ENCODE data around the gene IL2RG. TPM values are rescaled to one million over a fixed set of nuclear protein-coding genes. Genes with fewer than 3 reads are reported as not detected.

Gene IL2RG
- total and polyA plus RNA-seq, 9 donors = 0.45 to 24.0 (median 1.5) TPM

GRCh38 chrX:71096760-71097032 lies 14.7 kb downstream of the IL2RG start:
- Histone ChIP-seq H3K4me3 (peak overlapping the region; percentile 56), H3K27me3 (no peaks in the 10 kb centered on the region), H3K27ac (peak overlapping the region; percentile 46 to 84), H3K4me1 (ENCODE audit: insufficient read depth) (peaks cover 4% of the 10 kb centered on the region), H3K9me3 (no peaks in the 10 kb centered on the region), H3K36me3 (no peaks in the 10 kb centered on the region)
- TF ChIP-seq POLR2A (IDR thresholded peaks at IDR 0.05) (no peak), EP300 (IDR thresholded peaks at IDR 0.05) (no peak), CTCF (IDR thresholded peaks at IDR 0.05) (no peak)
- intact Hi-C loops (cut with DNase I) = no loop called here
- 27 to 39% (median 33%) methylated on average over 9 of the region's 9 CpGs for WGBS, 3 donors
- DNase-seq = no peak

DNA sequence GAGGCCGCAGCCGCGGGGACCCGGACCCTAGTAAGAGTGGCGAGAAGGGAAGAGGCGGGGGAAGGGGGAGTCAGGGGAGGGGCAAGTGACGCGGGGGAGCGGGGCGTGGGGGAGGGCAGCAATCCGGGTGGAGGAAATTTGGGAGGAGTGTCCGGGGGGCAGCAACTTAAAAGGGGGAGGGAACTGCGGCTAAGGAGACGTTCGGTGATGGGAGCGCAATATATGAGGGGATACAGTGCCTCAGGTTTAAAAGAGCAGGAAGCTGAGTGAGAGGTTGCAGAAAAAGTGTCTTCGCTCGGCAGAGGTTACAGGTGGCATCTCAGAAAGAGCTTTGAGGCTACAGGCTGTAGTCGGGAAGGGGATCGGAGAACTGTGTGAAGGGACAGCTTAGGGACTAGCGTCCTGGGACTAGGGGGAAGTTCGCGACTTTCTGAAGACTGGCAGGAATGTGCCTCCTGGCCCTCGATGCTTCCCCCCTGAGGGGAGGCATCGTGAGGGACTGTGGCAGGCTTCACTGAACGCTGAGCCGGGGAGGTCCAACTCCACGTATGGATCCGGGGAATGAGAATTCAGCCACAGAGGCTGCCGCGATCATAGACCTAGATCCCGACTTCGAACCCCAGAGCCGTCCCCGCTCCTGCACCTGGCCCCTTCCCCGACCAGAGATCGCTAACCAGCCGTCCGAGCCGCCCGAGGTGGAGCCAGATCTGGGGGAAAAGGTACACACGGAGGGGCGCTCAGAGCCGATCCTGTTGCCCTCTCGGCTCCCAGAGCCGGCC lies 15.2 kb downstream of the IL2RG start:
- 17 to 21% (median 18%) methylated on average over 42 to 46 of the region's 46 CpGs for WGBS, 3 donors
- DNase-seq = peak in 2 of 5 donors; percentile 44 to 48
- Histone ChIP-seq H3K9me3 (no peaks in the 10 kb centered on the region), H3K4me3 (peak overlapping the region; percentile 56), H3K36me3 (no peaks in the 10 kb centered on the region), H3K27ac (peak overlapping the region; percentile 46 to 84), H3K4me1 (ENCODE audit: insufficient read depth) (peaks cover 4% of the 10 kb centered on the region), H3K27me3 (no peaks in the 10 kb centered on the region)
- TF ChIP-seq POLR2A (IDR thresholded peaks at IDR 0.05) (peak; percentile 24), EP300 (IDR thresholded peaks at IDR 0.05) (no peak), CTCF (IDR thresholded peaks at IDR 0.05) (no peak)
- intact Hi-C loops (cut with DNase I) = no loop called here

- Histone ChIP-seq H3K9me3 (no peaks in the 10 kb centered on the region), H3K27me3 (no peaks in the 10 kb centered on the region), H3K4me1 (ENCODE audit: insufficient read depth) (peaks cover 4% of the 10 kb centered on the region), H3K36me3 (no peaks in the 10 kb centered on the region), H3K27ac (peak within 1 kb of the TSS; percentile 46 to 84), H3K4me3 (peak within 1 kb of the TSS; percentile 56)
- peak; percentile 37 for TF ChIP-seq POLR2A (IDR thresholded peaks at IDR 0.05)
- no peak for TF ChIP-seq CTCF (IDR thresholded peaks at IDR 0.05)
- no peak for TF ChIP-seq EP300 (IDR thresholded peaks at IDR 0.05)
- peak; percentile 89 to 93 (median 92) for DNase-seq
- 7 to 15% (median 10%) methylated on average over 28 to 29 of the region's 29 CpGs for whole genome bisulfite sequencing, 3 donors
- intact Hi-C loops (cut with DNase I) = no loop called here
These were observed 15.8 kb downstream of the IL2RG start, which contains the start of gene FOXO4 for GRCh38 chrX:71095555-71095980. Gene FOXO4, plus strand, starts transcription at chrX:71095851. Its CDS starts 678 bp downstream, at chrX:71096529.

GRCh38 chrX:71095033-71095432 lies 16.3 kb downstream of the IL2RG start:
- Histone ChIP-seq H3K9me3 (no peaks in the 10 kb centered on the region), H3K27ac (no peak overlapping the region), H3K36me3 (no peaks in the 10 kb centered on the region), H3K27me3 (no peaks in the 10 kb centered on the region), H3K4me1 (ENCODE audit: insufficient read depth) (peaks cover 4% of the 10 kb centered on the region), H3K4me3 (peak overlapping the region; percentile 56)
- TF ChIP-seq CTCF (IDR thresholded peaks at IDR 0.05) = no peak
- no peak for TF ChIP-seq POLR2A (IDR thresholded peaks at IDR 0.05)
- no peak for TF ChIP-seq EP300 (IDR thresholded peaks at IDR 0.05)
- DNase-seq = no peak
- 25 to 30% (median 29%) methylated on average over 6 of the region's 6 CpGs for WGBS, 3 donors
- intact Hi-C loops (cut with DNase I) = no loop called here

Data from ovary (tissue), 9 donors.